Epithelial cell of proximal tubule (primary cell): ENCODE results near the gene SLC25A14. TPM values are rescaled to one million over a fixed set of nuclear protein-coding genes. Genes with fewer than 3 reads are reported as not detected.
"Not testable (repeated sequence)": the region's sequence is repeated elsewhere in the genome, so short reads cannot be mapped to it uniquely, and the experiment has no call there.

Experiments
- DNase-seq: peaks from one replicate; pipeline ENCODE4 v3.0.0-alpha.2; 2011; ENCODE audit warnings: low read depth
- H3K4me3 ChIP-seq: 2 replicates; pipeline ENCODE4 v1.5.1; 2011; ENCODE audit warnings: low read depth, mild to moderate bottlenecking, low read length
- total RNA-seq: library from RNA; depleted of rRNA; stranded (reverse); fragments of >200 nt; gene quantifications from 2 replicates; pipeline ENCODE4 v1.2.3, GENCODE V29; 2015
- TF ChIP-seq, protein P1 (sequence below): conservative IDR thresholded peaks from 2 replicates; pipeline ENCODE4 v1.5.1; 2012; ENCODE audit warnings: low read depth, mild to moderate bottlenecking, low read length

The SLC25A14 gene
- total RNA-seq, 1 donor from 2014 or later = 15.9 TPM

GRCh38 chrX:130301405-130301804 lies 38.3 kb upstream of the SLC25A14 start:
- DNase-seq = no peak
- TF ChIP-seq, protein P1, sequence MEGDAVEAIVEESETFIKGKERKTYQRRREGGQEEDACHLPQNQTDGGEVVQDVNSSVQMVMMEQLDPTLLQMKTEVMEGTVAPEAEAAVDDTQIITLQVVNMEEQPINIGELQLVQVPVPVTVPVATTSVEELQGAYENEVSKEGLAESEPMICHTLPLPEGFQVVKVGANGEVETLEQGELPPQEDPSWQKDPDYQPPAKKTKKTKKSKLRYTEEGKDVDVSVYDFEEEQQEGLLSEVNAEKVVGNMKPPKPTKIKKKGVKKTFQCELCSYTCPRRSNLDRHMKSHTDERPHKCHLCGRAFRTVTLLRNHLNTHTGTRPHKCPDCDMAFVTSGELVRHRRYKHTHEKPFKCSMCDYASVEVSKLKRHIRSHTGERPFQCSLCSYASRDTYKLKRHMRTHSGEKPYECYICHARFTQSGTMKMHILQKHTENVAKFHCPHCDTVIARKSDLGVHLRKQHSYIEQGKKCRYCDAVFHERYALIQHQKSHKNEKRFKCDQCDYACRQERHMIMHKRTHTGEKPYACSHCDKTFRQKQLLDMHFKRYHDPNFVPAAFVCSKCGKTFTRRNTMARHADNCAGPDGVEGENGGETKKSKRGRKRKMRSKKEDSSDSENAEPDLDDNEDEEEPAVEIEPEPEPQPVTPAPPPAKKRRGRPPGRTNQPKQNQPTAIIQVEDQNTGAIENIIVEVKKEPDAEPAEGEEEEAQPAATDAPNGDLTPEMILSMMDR = no peak

GRCh38 chrX:130301977-130302376 lies 37.7 kb upstream of the SLC25A14 start:
- no peak overlapping the region for H3K4me3 ChIP-seq
- no peak for DNase-seq
- TF ChIP-seq, protein P1 = no peak

More at GRCh38 chrX:130301405-130301804, 38.3 kb upstream of the SLC25A14 start:
- no peak overlapping the region for H3K4me3 ChIP-seq

GRCh38 chrX:130304587-130305368 lies 34.9 kb upstream of the SLC25A14 start:
- no peak for DNase-seq
- TF ChIP-seq, protein P1 = peak; percentile 3
- H3K4me3 ChIP-seq = no peak overlapping the region

GRCh38 chrX:130319886-130320285 lies 19.8 kb upstream of the SLC25A14 start:
- DNase-seq, H3K4me3 ChIP-seq: not testable (repeated sequence)

DNA sequence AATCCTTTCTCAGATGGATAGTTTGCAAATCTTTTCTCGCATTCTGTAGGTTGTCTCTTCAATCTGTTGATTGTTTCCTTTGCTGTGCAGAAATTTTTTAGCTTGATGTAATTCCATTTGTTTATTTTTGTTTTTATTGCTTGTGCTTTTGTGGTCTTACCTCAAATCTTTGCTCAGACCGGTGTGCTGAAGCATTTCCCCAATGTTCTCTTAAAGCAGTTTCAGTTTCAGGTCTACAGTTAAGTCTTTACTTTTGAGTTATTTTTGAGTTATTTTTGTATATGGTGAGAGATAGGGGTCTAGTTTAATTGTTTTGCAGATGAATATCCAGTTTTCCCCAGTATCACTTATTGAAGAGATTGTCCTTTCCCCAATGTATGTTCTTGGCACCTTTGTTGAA lies 18.2 kb upstream of the SLC25A14 start:
- H3K4me3 ChIP-seq = no peak overlapping the region
- TF ChIP-seq, protein P1 = no peak
- DNase-seq = no peak

GRCh38 chrX:130330146-130330545 lies 9.6 kb upstream of the SLC25A14 start:
- no peak for DNase-seq
- no peak overlapping the region for H3K4me3 ChIP-seq
- TF ChIP-seq, protein P1 = no peak

- DNase-seq = no peak
- TF ChIP-seq, protein P1 = peak; percentile 68
- H3K4me3 ChIP-seq = no peak overlapping the region
Observed at GRCh38 chrX:130330706-130331105, 9.0 kb upstream of the SLC25A14 start.
